Naive thymus-derived CD8-positive, alpha-beta T cell (primary cell): ENCODE data around the gene AHCY. TPM values are rescaled to one million over a fixed set of nuclear protein-coding genes. Genes with fewer than 3 reads are reported as not detected.
A peak's percentile ranks its signal among the peaks of the same experiment; 100 is the strongest.
"Not testable (repeated sequence)": the region's sequence is repeated elsewhere in the genome, so short reads cannot be mapped to it uniquely, and the experiment has no call there.

Experiments used
- ATAC-seq, 2 donors: fragments of 150-1000 bp; cut with Tn5 transposase in 1 of 2; sonication (Bioruptor Pico), chemical (Tn5 transposase) in 1 of 2; 1 replicate in 1 of 2; 2 replicates in 1 of 2; pipeline ENCODE4 v1.10.0; 2021; ENCODE audit warnings: mild to moderate bottlenecking in 2 of 2, moderate library complexity in 2 of 2
- POLR2A ChIA-PET: fragments of 350-600 bp; sonication (Branson Sonifier 250); formaldehyde crosslinking; loops from one replicate; lab custom pipeline; 2021; ENCODE audit warnings: antibody characterized with exemption; lab: Charles Lee
- DNase-seq, 10 donors: peaks; one replicate each; pipeline versions ENCODE4 v3.0.0 to v3.0.0-alpha.2; 2020 to 2022
- H3K27ac Mint-ChIP-seq, 10 donors: one replicate each; pipeline ENCODE4 v1.8.0; 2020 to 2022; ENCODE audit warnings: mild to moderate bottlenecking in 10 of 10, mixed read lengths in 10 of 10, moderate library complexity in 4 of 10, inconsistent platforms in 1 of 10
- H3K27me3 Mint-ChIP-seq, 5 donors: one replicate each; pipeline ENCODE4 v1.8.0; 2021 to 2022; ENCODE audit warnings: mixed read lengths in 5 of 5
- H3K36me3 Mint-ChIP-seq, 3 donors: one replicate each; pipeline ENCODE4 v1.8.0; 2020 to 2022; ENCODE audit warnings: mixed read lengths in 3 of 3, mild to moderate bottlenecking in 2 of 3, inconsistent platforms in 1 of 3
- H3K4me1 Mint-ChIP-seq, 4 donors: one replicate each; pipeline ENCODE4 v1.8.0; 2021 to 2022; ENCODE audit warnings: mixed read lengths in 4 of 4
- H3K4me3 Mint-ChIP-seq, 10 donors: one replicate each; pipeline ENCODE4 v1.8.0; 2020 to 2022; ENCODE audit warnings: mild to moderate bottlenecking in 10 of 10, mixed read lengths in 10 of 10, moderate library complexity in 6 of 10, inconsistent platforms in 1 of 10
- H3K9me3 Mint-ChIP-seq, 9 donors: one replicate each; pipeline ENCODE4 v1.8.0; 2020 to 2022; ENCODE audit warnings: mixed read lengths in 9 of 9, mild to moderate bottlenecking in 3 of 9, inconsistent platforms in 1 of 9, moderate library complexity in 1 of 9
- polyA plus RNA-seq, 3 donors: library from polyadenylated mRNA; unstranded; fragments of 300-500 nt; fragmentation: Illumina TruSeq; gene quantifications; one replicate each; pipeline ENCODE4 v1.2.3, GENCODE V29; 2021
- total RNA-seq, 8 experiments: library from RNA in 2 of 8; stranded (reverse) in 2 of 8; gene quantifications; one replicate each; pipeline ENCODE4 v1.2.3 and lab custom pipeline; 2021 to 2026

AHCY gene
- 10 to 100 TPM; 26.8 to 27.2 TPM for total RNA-seq
- 10 to 100 TPM; 30.5 to 40.8 (median 37.4) TPM for polyA plus RNA-seq
- 25.6 to 179 (median 31.3) reads per million in 6 experiments for total RNA-seq (lab: John Stamatoyannopoulos, UW)

DNA sequence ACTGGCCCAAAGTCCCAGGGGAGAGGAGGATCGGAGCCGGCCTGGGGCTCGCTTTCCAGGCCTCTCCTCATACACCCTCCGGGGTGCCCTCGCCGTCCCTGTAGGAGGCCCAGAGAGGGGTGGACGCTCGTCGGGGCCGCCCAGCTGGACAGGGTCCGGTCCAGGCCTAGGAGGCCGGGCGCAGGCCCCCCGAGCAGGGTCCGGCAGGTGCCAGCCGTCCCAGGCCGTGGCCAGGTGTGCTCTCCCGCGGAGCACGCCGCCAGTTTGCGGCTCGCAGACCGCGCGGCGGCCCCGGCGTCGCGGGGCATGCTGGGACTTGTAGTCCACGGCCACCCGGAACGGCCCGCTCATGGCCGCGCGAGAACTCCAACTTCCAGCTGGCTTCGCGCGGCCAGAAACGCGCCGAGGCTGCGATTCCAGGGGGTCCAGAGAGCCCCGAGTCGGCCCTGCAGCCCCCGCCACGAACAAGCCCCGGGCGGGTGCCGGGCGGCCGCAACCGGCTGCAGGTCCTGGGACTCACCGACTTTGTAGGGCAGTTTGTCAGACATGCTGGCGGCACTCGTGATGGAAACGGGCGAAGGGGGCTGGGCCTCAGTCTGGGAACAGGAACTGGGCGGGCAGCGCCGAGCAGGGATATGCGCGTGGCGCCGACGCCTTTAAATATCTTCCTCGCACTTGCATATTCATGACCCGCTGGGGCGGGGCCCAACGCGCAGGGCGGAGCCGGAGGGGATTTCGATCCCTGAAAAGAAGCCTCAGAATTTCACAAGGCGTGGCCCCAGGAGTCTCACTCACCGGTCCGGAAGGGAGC lies at the start of gene AHCY:
Gene AHCY, minus strand, starts transcription at position 633 of the 811 bp plus-strand sequence. Its CDS starts 85 bp downstream, at position 548.
- ATAC-seq, result peak; percentile 93 to 94
- Mint-ChIP-seq H3K4me1 (peaks cover 5 to 22% (median 16%) of the 10 kb centered on the region in 4 donors), H3K4me3 (peak within 1 kb of the TSS; percentile 87 to 98 (median 94)), H3K36me3 (no peaks in the 10 kb centered on the region), H3K9me3 (no peaks in the 10 kb centered on the region), H3K27ac (peak within 1 kb of the TSS; percentile 84 to 97 (median 94)), H3K27me3 (no peaks in the 10 kb centered on the region)
- DNase-seq, result peak; percentile 82 to 98 (median 90)
- POLR2A ChIA-PET, result interaction anchor here (0.6 to 2.0 kb wide), 7 partner anchors 9 to 1180 kb away, joined by 3 to 19 read pairs (median 5); partner anchors contain the start of genes DYNLRB1, EIF2S2, ITCH and PIGU

DNA sequence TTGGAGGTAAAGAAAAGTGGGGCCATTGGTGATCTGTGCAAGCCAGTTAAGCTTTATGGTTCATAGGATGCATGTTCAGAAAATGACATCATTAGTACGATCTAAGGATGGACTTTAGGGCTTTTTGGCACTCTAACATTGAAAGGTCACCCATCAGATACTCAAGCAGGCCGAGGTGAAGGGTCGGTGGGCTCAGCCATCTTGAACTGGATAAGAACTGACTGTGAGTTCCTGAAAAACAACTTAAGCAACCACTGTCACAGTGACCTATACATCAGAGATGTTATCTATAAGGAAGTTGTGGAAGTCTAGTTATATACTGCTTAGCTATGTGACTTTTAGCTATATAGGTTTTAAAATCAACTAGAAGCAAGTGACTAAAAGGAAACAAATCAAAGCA lies 46.9 kb upstream of the AHCY start:
- ATAC-seq, result no peak
- Mint-ChIP-seq H3K9me3 (no peaks in the 10 kb centered on the region), H3K36me3 (no peaks in the 10 kb centered on the region), H3K27me3 (no peaks in the 10 kb centered on the region), H3K4me3 (no peak overlapping the region), H3K27ac (no peak overlapping the region), H3K4me1 (peaks cover 0 to 3% (median 0%) of the 10 kb centered on the region in 4 donors)
- no peak for DNase-seq
- POLR2A ChIA-PET, result interaction anchor here (0.6 to 1.5 kb wide), 4 partner anchors 13 to 461 kb away, joined by 4 to 5 read pairs (median 5); partner anchors contain the start of gene ITCH

DNA sequence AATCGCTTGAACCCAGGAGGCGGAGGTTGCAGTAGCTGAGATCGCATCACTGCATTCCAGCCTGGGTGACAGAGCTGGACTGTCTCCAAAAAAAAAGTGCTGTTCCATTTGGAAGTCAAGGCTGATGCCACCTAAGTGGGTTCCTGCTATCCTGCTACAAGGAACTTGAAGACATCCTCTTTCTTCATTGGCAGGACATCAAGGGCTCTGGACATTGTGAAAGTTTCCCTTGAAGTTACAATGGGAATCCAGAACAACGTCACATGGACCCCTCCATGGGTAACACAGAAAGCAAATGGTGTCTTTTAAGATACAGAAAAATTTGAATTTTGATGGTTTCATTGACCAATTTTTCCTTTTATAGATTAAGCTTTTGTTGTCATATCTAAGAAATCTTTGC lies 44.4 kb upstream of the AHCY start:
- POLR2A ChIA-PET, result no interaction called here
- no peaks in the 10 kb centered on the region for H3K9me3 Mint-ChIP-seq
- no peak overlapping the region for H3K4me3 Mint-ChIP-seq
- peaks cover 0 to 3% (median 0%) of the 10 kb centered on the region in 4 donors for H3K4me1 Mint-ChIP-seq
- no peak overlapping the region for H3K27ac Mint-ChIP-seq
- ATAC-seq, result no peak
- no peak for DNase-seq
- H3K27me3 Mint-ChIP-seq, result no peaks in the 10 kb centered on the region
- H3K36me3 Mint-ChIP-seq, result no peaks in the 10 kb centered on the region

DNA sequence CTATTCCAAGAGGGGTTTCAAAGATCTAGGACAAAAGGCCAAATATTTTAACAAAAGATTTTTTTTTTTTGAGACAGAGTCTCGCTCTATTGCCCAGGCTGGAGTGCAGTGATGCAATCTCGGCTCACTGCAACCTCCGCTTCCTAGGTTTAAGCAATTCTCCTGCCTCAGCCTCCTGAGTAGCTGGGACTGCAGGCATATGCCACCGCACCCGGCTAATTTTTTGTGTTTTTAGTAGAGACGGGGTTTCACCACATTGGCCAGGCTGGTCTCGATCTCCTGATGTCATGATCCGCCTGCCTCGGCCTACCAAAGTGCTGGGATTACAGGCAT lies 43.3 kb upstream of the AHCY start:
- H3K4me1 Mint-ChIP-seq, ATAC-seq, POLR2A ChIA-PET, H3K36me3 Mint-ChIP-seq, H3K27ac Mint-ChIP-seq, H3K9me3 Mint-ChIP-seq, DNase-seq, H3K4me3 Mint-ChIP-seq, H3K27me3 Mint-ChIP-seq: not testable (repeated sequence)

GRCh38 chr20:34345839-34346532 lies 42.8 kb upstream of the AHCY start:
- ATAC-seq, H3K27ac Mint-ChIP-seq, POLR2A ChIA-PET, H3K9me3 Mint-ChIP-seq, H3K36me3 Mint-ChIP-seq, H3K4me3 Mint-ChIP-seq, H3K27me3 Mint-ChIP-seq, DNase-seq, H3K4me1 Mint-ChIP-seq: not testable (repeated sequence)

- no peak overlapping the region for H3K4me3 Mint-ChIP-seq
- POLR2A ChIA-PET, result no interaction called here
- ATAC-seq, result no peak
- H3K9me3 Mint-ChIP-seq, result no peaks in the 10 kb centered on the region
- peak overlapping the region in 1 of 10 donors; percentile 19 for H3K27ac Mint-ChIP-seq
- H3K36me3 Mint-ChIP-seq, result no peaks in the 10 kb centered on the region
- H3K4me1 Mint-ChIP-seq, result peaks cover 0 to 3% (median 0%) of the 10 kb centered on the region in 4 donors
- no peak for DNase-seq
- H3K27me3 Mint-ChIP-seq, result no peaks in the 10 kb centered on the region
Observed at GRCh38 chr20:34345402-34345736, 42.2 kb upstream of the AHCY start.

DNA sequence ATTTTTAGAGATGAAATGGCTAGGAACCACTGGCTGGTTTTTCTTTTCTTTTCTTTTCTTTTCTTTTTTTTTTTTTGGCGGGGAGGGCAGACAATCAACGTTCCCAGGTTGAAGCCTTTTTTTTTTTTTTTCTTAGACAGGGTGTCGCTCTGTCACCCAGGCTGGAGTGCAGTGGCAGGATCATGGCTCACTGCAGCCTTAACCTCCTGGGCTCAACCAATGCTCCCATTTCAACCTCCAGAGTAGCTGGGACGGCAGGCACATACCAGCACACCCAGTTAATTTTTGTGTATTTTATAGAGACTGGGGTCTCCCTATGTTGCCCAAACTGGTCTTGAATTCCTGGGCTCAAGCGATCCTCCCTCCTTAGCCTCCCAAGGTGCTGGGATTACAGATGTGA lies 41.1 kb upstream of the AHCY start:
- no peak for DNase-seq
- Mint-ChIP-seq H3K4me3 (no peak overlapping the region), H3K27me3 (no peaks in the 10 kb centered on the region), H3K36me3 (no peaks in the 10 kb centered on the region), H3K27ac (no peak overlapping the region), H3K9me3 (no peaks in the 10 kb centered on the region), H3K4me1 (peaks cover 0 to 4% (median 0%) of the 10 kb centered on the region in 4 donors)
- POLR2A ChIA-PET, result interaction anchor here (0.6 kb wide), 1 partner anchor 39 kb away, joined by 4 read pairs; no protein-coding TSS in a partner anchor
- ATAC-seq, result no peak

- ATAC-seq, result no peak
- H3K4me3 Mint-ChIP-seq, result no peak overlapping the region
- H3K27ac Mint-ChIP-seq, result no peak overlapping the region
- H3K27me3 Mint-ChIP-seq, result no peaks in the 10 kb centered on the region
- peaks cover 0 to 4% (median 0%) of the 10 kb centered on the region in 4 donors for H3K4me1 Mint-ChIP-seq
- DNase-seq, result no peak
- no peaks in the 10 kb centered on the region for H3K36me3 Mint-ChIP-seq
- POLR2A ChIA-PET, result interaction anchor here (0.6 kb wide), 3 partner anchors 36 to 301 kb away, joined by 3 to 4 read pairs (median 4); no protein-coding TSS in a partner anchor
- H3K9me3 Mint-ChIP-seq, result no peaks in the 10 kb centered on the region
Observed at GRCh38 chr20:34343458-34344211, 40.5 kb upstream of the AHCY start.

GRCh38 chr20:34341199-34341598 lies 38.0 kb upstream of the AHCY start:
- DNase-seq, H3K4me3 Mint-ChIP-seq, POLR2A ChIA-PET, H3K9me3 Mint-ChIP-seq, ATAC-seq, H3K27me3 Mint-ChIP-seq, H3K27ac Mint-ChIP-seq, H3K36me3 Mint-ChIP-seq: not testable (repeated sequence)
- H3K4me1 Mint-ChIP-seq, result peaks cover 0 to 15% (median 0%) of the 10 kb centered on the region in 4 donors

DNA sequence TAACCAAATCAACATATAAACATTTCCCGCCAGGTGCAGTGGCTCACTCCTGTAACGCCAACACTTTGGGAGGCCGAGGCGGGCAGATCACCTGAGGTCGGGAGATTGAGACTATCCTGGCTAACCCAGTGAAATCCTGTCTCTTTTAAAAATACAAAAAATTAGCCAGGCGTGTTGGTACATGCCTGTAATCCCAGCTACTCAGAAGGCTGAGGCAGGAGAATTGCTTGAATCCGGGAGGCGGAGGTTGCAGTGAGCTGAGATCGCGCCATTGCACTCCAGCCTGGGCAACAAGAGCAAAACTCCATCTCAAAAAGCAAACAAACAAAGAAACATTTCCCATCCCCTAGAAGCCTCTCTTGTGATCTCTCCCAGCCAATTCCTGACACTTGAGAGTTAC lies 37.6 kb upstream of the AHCY start:
- H3K27me3 Mint-ChIP-seq, POLR2A ChIA-PET, H3K36me3 Mint-ChIP-seq, H3K4me3 Mint-ChIP-seq, H3K9me3 Mint-ChIP-seq, DNase-seq, H3K27ac Mint-ChIP-seq, ATAC-seq: not testable (repeated sequence)
- peaks cover 0 to 18% (median 0%) of the 10 kb centered on the region in 4 donors for H3K4me1 Mint-ChIP-seq

DNA sequence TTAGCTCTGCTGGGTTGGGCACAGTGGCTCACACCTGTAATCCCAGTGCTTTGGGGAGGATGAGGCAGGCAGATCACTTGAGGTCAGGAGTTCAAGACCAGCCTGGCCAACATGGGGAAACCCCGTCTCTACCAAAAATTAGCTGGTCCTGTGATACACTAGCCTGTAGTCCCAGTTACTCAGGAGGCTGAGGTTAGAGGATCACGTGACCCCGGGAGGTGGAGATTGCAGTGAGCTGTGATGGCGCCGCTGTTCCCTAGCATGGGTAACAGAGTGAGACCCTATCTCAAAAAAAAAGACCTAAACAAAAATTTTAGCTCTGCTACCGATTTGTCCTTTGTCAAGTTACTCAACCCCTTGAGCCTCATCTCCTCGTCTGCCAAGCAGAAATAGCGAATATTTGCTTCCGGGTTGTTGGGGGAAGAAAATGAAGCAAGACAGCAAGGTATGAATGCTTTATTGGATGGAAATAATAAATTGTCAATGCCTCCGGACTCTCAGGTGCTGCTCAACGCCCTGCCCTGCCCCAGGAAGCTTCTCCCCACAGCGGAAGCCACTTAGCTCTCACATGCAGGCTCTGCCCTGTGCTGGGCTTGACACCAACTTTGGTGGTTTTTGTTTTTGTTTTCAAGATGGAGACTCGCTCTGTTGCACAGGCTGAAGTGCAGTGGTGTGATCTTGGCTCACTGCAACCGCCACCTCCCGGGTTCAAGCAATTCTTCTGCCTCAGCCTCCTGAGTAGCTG lies 35.0 kb upstream of the AHCY start:
- ATAC-seq (no peak), DNase-seq (peak in 2 of 10 donors; percentile 3 to 9)
- POLR2A ChIA-PET, result no interaction called here
- no peaks in the 10 kb centered on the region for H3K27me3 Mint-ChIP-seq
- H3K27ac Mint-ChIP-seq, result peak overlapping the region in 3 of 10 donors; percentile 18 to 88 (median 74)
- H3K9me3 Mint-ChIP-seq, result no peaks in the 10 kb centered on the region
- no peaks in the 10 kb centered on the region for H3K36me3 Mint-ChIP-seq
- peak overlapping the region in 2 of 10 donors; percentile 71 to 77 for H3K4me3 Mint-ChIP-seq
- peaks cover 0 to 20% (median 0%) of the 10 kb centered on the region in 4 donors for H3K4me1 Mint-ChIP-seq

DNA sequence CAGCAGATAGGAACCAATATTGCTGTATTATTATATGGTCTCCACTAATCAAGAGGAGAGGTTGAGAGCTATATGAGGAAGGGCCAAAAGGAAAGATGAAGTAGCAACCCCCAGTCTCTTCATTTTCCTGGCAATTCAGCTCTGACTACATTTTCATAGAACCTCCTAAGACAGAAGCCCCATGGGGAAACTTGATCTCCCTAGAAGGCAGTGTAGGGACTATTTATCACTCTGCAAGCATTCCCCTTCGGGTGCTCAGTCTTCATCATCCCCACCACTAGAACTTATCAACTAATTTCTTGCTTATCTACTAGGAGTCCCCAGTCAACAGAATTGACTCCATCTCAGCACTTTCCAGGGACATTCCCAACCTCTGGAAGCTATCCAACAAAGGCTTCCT lies 34.4 kb upstream of the AHCY start:
- no peaks in the 10 kb centered on the region for H3K36me3 Mint-ChIP-seq
- no peaks in the 10 kb centered on the region for H3K27me3 Mint-ChIP-seq
- no peaks in the 10 kb centered on the region for H3K9me3 Mint-ChIP-seq
- DNase-seq (no peak), ATAC-seq (no peak)
- no peak overlapping the region for H3K4me3 Mint-ChIP-seq
- peaks cover 0 to 20% (median 0%) of the 10 kb centered on the region in 4 donors for H3K4me1 Mint-ChIP-seq
- H3K27ac Mint-ChIP-seq, result peak overlapping the region in 3 of 10 donors; percentile 18 to 88 (median 52)
- POLR2A ChIA-PET, result no interaction called here
